GM21528 (cell line): Measurements from ENCODE around the gene LY9.

Experiments
- ATAC-seq: cut with Tn5 transposase; IDR thresholded peaks from one replicate; pipeline ENCODE4 v1.9.1; 2021; ENCODE audit warnings: mild to moderate bottlenecking, moderate library complexity; ENCODE audit not compliant: unreplicated experiment, low FRiP score

LY9 gene, protein sequence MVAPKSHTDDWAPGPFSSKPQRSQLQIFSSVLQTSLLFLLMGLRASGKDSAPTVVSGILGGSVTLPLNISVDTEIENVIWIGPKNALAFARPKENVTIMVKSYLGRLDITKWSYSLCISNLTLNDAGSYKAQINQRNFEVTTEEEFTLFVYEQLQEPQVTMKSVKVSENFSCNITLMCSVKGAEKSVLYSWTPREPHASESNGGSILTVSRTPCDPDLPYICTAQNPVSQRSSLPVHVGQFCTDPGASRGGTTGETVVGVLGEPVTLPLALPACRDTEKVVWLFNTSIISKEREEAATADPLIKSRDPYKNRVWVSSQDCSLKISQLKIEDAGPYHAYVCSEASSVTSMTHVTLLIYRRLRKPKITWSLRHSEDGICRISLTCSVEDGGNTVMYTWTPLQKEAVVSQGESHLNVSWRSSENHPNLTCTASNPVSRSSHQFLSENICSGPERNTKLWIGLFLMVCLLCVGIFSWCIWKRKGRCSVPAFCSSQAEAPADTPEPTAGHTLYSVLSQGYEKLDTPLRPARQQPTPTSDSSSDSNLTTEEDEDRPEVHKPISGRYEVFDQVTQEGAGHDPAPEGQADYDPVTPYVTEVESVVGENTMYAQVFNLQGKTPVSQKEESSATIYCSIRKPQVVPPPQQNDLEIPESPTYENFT

GRCh38 chr1:160795951-160796383 is at the start of gene LY9:
TSS of gene LY9 (plus strand) at chr1:160796174. CDS start at chr1:160796188, 14 bp downstream.
- peak; percentile 68 for ATAC-seq

DNA sequence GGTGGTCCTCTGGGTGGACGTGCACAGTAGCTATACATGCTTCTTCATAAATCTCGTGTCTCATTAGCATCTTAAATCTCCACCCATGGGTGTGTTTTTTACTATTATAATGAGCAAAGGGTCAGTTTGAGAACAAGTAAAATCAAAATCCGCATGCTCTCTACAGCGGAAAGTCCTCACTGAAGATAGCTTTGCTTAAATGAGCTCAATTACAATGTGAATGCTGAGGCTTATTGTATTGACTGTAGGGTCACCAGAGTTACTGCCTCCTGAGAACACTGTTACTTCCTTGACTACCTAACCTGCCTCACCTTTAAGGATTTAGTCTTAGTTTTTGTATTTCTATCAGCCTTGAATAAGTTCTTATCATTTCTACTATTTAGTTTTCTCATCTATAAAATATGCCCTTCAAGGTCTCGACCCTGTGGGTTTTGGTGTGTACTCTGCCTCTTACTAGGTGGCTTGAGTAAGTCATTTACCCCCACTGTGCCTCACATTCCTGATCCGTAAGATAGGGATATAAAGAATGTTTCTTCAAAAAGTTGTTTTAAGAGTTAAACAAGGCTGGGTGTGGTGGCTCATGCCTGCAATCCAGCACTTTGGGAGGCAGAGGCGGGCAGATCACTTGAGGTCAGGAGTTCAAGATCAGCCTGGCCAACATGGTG is 49.0 kb upstream of the LY9 start:
- no peak for ATAC-seq

- no peak for ATAC-seq
Observed at GRCh38 chr1:160747717-160748116, 48.3 kb upstream of the LY9 start.

DNA sequence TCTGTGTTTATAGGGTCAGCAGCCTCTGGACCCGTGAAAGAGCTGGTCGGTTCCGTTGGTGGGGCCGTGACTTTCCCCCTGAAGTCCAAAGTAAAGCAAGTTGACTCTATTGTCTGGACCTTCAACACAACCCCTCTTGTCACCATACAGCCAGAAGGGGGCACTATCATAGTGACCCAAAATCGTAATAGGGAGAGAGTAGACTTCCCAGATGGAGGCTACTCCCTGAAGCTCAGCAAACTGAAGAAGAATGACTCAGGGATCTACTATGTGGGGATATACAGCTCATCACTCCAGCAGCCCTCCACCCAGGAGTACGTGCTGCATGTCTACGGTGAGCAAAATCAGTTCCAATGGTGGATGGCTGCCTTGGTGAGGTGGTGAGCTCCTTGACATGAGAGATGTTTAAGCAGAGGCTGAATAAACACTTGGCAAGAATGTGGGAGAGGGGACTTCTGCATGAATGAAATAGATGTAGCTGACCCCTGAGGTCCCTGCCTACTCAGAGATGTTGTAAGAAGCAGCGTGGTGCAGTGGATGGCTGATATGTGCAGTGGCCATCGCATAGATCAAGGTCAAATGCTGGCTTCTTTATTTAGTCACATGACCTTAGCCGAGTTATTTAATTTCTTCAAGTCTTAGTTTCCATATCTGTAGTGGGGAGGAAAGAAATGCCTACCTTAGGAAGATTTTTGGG is 47.6 kb upstream of the LY9 start:
- ATAC-seq = no peak

- ATAC-seq = no peak
Observed at GRCh38 chr1:160748878-160749269, 47.1 kb upstream of the LY9 start.

GRCh38 chr1:160750608-160751007 is 45.4 kb upstream of the LY9 start:
- no peak for ATAC-seq

- ATAC-seq = no peak
Observed at GRCh38 chr1:160752406-160752805, 43.6 kb upstream of the LY9 start.

DNA sequence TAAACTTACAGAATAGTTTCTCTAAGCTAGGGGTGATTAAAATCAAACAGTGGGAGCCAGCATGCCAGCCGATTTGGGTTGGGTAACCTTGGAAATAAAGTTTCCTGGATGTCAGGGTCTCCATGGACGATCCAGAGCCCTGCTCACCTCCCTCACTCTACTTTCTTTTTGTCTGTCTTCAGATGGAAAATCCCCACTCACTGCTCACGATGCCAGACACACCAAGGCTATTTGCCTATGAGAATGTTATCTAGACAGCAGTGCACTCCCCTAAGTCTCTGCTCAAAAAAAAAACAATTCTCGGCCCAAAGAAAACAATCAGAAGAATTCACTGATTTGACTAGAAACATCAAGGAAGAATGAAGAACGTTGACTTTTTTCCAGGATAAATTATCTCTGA is 43.0 kb upstream of the LY9 start:
- no peak for ATAC-seq

GRCh38 chr1:160753594-160753993 is 42.4 kb upstream of the LY9 start:
- ATAC-seq = no peak

GRCh38 chr1:160755461-160755860 is 40.5 kb upstream of the LY9 start:
- ATAC-seq = no peak

DNA sequence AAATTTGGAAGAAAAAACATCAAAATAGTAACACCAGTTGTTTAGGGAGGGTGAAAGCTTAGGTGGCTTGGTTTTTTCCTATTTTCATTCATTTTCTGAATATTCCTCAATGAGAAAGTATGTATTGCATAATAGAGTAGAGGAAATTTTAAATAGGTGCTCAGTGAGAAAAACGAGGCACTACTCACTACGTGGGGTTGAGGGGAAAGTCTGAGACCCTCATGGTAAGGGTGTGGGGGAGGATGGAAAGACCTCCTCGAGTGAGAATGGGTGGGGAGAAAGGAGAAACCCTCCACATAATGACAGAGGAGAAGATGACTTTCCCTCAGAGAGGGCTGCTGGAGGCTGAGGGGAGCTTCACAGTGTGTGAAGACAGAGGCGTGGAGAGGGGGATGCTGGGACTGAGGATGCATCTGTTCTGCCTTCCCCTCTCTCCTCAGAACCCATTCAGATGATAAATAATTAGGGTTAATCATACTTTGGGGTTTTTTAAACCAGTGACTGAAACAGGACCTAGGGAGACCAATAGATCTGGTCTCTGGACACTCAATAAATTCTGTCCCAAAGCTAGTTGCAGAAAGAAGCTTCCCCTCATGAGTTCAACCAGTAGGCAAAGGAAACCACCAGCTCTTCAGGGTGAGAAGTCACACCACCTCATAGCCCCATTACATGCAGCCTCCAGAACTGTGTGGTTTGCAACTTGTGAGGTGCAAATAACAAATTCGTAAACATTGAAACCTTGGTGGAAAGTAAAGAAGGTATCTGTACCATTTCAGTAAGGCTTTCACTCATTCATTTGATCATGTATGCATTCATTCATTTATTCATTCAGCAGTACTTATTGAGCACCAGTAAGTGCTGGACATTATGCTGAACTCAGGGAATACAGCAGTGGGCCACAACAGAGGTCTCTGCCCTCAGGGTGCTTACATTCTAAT is 39.8 kb upstream of the LY9 start:
- no peak for ATAC-seq

DNA sequence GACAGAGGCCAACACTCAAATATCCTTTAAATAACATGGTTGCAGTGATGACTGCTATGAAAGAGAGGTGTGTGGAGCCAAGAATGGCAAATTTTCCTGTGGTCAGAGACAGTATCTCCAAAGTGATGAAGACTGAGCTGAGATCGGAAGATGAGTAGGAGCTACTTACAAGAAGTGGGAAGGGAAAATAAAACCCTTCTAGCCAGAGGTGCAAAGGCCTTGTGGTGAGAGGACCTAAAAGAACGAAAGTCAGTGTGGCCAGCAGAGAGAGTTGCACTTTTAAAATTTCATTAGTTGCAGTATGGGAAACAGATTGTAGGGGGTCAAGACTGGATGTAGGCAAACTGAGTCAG is 39.1 kb upstream of the LY9 start:
- ATAC-seq = no peak

DNA sequence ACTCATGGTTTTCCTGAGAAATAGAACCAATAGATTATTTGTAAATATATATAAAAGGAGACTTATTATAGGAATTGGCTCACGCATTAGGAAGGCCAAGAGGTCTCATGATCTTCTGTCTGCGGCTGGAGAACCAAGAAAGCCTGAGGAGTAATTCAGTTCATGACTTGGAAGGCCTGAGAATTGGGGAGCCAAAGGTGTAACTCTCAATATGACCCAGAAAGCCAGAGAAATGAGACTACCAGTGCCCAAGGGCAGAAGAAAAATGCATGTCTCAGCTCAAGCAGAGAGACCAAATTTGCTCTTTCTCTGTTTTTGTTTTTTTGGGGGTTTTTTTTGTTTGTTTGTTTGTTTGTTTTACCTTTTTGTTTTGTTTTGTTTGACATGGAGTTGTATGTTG is 37.5 kb upstream of the LY9 start:
- ATAC-seq = no peak

- no peak for ATAC-seq
Observed at GRCh38 chr1:160759740-160760139, 36.2 kb upstream of the LY9 start.

- no peak for ATAC-seq
Observed at GRCh38 chr1:160761046-160761445, 34.9 kb upstream of the LY9 start.

GRCh38 chr1:160761886-160762285 is 34.1 kb upstream of the LY9 start:
- ATAC-seq = no peak

GRCh38 chr1:160763993-160764392 is 32.0 kb upstream of the LY9 start:
- ATAC-seq = no peak

- peak; percentile 45 for ATAC-seq
Observed at GRCh38 chr1:160767395-160768294, 28.3 kb upstream of the LY9 start.

DNA sequence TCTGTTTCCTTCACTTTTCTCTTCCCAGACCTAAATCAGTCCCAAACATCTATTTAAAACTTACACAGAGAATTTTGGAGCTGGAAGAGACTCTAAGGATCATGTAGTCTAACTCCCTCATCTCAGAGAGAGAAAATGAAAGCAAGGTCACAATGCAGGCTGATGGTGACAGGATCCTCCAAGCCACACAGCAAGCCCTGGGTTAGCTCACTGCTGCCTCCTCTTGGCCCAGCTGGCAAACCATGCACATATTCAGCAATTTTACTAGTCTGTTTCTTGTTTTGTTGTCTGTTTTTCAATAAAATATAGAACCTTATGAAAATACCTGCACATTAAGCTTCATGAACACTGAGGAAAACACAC is 27.7 kb upstream of the LY9 start:
- ATAC-seq = peak; percentile 91
